ENCODE results near the gene SLC30A2.

The SLC30A2 gene

DNA sequence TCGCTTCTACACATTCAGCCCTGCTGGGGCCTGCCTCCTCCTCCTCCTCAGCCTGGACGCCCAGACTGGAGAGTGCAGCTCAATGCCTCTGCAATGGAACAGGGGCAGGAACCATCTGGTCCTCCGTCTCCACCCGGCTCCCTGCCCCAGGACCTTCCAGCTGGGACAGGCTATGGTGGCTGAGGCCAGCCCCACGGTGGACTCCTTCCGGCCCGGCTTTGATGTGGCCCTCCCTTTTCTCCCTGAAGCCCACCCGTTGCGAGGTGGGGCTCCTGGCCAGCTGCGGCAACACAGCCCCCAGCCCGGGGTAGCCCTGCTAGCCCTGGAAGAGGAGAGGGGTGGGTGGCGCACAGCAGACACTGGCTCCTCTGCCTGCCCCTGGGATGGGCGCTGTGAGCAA lies 22.9 kb downstream of the SLC30A2 start:
- DNase-seq (ENCODE audit: low read depth in 2 of 2): no peak

DNA sequence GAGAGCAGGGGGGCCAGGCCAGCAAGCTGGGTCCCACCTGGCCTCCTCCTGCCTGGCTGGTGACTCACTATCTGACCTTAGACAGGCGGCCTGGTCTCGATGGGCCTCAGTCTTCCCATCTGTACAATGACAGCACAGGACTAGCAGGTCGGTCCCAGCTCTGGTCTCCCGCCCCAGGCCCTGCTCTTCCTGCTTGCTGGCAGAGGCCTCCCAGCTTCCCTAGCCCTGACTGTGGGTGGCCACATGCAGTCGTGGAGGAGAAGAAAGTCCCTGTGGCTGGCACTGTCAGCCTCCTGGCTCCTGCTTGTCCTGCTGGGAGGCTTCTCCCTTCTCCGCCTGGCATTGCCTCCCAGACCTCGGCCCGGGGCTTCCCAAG lies 23.5 kb downstream of the SLC30A2 start:
- DNase-seq (ENCODE audit: low read depth in 2 of 2): no peak

DNA sequence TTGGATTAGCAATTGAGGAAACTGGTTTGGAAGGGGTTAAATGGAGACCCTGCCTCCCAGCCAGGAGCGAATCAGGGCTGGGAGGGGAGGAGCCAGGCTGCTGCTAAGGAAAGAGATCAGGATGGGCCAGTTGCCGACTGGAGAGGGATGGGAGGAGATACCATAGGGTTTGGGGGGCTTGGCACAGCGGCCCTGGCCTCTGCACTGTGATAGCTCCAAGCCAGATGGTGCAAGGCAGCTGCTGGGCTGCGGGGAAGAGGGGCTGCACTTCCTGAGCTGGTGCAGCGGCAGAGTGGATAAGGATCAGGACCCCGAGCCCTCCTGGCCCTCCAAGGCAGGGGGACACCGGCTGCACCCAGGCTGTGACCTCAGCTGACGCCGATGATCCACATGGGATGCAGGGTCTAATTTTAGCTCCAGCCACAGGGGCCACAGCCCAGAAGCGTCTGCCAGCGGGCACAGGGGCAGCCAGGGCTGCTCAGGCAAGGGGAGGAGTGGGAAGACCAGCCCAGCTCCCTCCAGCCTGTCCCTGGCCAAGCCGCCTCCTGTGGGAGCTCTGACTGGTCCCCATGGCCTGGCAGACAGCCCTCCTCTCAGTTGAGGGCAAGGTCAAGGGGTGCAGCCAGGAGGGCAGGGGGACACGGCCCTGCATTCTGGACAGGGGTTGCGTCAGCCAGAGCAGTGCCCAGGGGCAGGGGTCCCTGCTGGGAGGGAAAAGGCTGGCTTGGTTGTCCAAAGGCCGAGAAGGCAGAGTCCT lies 24.1 kb downstream of the SLC30A2 start, which contains the start of gene EXTL1:
Gene EXTL1, plus strand, starts transcription at position 129 of the 757 bp plus-strand sequence. CDS start 872 bp downstream, outside the sequence.
- DNase-seq (ENCODE audit: low read depth in 2 of 2): no peak

DNA sequence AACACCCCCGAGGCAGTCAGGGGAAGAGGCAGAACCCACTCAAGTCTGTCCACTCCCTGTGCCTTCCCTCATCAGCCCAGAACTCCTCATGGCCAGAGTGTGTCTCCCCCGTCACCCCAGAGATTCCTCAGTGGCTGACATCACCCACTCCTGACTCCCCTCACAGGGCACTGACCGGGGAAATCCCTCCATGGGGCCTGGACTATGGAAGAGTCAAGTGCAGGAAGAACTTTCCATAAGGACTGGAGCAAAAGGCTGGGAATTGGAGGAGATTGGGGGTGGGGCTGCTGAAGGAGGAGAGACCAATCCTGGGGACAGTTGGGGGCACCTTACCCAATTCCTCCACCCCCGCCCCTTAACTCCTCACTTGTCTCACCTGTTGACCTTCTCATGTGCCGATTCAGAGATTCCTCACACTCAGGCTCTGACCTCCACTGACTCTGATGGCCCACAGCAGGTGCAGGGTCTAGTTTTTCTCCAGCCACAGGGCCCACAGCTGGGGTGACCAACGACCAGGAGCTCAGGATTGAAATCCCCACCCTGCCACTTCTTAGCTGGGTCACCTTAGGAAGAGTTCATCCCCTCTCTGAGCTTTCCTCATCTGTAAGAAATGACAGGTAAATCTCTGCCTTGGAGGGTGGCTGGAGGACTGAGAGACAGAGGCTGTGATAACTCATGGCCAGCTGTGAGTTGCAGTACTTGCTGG lies 24.8 kb downstream of the SLC30A2 start:
- no peak for DNase-seq (ENCODE audit: low read depth in 2 of 2)

DNA sequence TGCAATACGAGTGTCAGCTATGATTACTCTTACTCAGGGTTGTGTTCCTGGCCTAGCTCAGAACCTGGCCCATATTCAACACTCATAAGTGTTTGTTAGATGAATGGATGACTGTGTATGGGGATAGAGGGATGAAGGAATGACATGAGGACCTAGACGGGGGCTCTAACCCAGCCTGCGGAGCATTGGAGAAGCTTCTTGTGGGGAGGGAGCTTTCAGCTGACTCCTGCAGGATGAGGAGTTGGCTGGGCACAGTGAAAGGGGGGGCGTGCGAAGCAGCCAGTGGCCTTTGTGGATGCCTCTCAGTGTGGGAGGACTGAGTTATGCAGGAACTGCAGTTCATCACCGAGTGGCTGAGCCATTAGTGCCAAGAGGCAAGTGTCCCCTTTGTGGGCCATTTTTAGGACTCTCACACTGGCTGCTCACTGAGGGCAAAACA lies 25.6 kb downstream of the SLC30A2 start:
- DNase-seq (ENCODE audit: low read depth in 2 of 2): no peak

DNA sequence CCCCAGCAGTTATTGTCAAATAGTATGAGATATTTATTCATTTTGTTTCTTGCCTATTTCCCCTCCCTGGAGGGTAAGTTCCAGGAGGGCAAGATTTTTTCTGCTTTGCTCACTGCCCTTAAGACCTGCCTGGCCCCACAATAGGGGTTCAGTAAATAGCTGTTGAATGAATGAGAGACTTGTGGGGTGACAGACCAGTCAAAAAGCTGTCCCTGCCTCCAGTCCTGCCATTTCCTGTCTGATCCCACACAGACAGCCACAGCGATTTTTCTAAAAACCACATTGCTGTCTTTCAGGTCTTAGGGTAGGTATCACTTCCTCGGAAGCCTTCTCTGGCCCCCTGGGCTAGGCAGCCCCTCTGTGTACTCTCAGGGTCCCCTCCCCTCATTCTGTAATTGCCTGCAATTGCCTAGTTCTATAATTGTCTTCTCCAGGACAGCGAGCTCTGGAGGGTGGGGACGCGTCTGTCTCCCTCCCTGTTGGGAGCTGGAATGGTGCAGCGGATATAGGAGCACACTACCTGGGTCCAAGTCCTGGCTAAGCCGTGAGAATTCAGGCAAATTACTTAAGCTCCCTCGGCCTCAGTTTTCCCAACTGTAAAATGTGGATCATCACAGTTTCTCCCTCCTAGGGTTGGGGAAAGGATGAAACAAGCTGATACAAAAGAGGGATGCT lies 26.1 kb downstream of the SLC30A2 start:
- DNase-seq (ENCODE audit: low read depth in 2 of 2): no peak

DNA sequence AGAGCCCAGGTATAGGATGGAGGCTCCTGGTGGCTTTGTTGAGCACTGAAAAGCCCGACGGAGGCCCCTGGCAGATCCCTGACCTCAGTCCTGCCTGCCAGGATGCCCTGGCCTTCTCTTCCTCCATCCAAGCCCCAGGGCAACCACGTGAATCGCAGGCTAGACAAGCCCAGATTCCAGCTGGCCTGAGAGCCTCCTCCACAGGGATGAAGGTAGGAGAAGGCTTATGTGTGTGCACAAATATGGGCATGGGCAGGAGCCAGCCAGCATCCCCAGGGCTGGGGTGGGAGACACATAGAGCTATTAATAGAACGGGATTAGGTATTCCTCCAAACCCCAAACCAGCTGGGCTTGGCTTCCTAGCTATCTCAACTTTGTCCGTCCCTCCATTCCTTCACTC lies 28.3 kb downstream of the SLC30A2 start:
- no peak for DNase-seq (ENCODE audit: low read depth in 2 of 2)

DNA sequence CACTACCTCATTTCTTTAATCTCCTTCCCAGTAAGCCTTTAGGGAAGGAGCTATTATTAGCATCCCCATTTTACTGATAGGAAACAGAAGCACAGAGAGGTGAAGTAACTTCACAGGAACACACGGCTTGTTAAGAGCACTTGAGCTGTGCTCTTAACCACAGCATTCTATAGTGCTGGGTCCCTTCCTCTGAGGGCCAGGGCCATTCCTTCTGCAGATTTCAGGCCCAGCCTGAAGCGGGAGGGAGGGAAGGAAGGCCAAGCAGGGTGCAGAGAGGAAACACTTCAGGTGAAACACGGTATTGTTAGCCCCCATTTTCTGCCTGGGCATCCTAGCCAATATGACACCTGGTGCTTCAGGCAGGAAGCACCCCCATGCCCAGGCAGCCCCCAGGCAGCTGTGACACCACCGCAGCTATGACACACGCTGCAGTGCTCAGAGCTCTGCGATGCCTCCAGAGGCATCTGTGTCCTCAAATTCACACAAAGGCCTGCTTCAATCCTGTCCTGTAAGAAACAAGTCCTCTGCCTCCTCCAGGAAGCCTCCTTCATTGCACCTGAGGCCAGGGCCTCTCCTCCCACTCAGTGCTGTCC lies 28.9 kb downstream of the SLC30A2 start:
- no peak for DNase-seq (ENCODE audit: low read depth in 2 of 2)

DNA sequence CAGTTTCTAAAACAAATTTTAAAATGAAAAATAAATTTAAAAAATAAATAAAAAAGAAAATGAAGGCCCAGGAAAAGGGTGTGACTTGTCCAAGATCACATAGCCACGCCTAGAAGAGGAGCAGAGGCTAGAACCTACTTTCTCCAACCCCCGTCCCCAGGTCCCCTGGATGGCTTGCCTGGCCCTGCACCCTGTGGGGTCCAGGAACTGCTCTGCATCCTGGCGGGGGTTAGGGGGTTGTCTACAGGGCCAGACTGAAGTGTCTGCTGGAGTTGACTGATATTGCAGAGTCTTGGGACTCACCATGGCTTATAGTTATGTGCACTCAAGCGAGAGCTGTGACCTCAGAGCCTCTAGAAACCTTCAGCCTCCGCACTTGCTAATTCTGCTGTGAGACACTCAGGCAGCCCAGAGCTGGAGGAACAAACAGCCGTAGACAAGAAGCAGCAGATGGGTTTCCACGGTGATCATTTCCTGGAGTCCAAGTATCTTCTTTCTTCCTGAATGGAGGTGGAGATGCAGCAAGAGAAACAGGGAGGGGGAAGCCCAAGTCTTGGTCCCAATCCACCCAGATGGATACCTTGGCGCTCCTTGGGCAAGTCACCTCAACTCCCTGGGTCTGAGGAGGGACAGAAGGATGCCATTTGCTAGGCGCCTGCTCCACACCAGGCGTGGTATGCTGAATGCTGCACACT lies 29.5 kb downstream of the SLC30A2 start:
- no peak for DNase-seq (ENCODE audit: low read depth in 2 of 2)

DNA sequence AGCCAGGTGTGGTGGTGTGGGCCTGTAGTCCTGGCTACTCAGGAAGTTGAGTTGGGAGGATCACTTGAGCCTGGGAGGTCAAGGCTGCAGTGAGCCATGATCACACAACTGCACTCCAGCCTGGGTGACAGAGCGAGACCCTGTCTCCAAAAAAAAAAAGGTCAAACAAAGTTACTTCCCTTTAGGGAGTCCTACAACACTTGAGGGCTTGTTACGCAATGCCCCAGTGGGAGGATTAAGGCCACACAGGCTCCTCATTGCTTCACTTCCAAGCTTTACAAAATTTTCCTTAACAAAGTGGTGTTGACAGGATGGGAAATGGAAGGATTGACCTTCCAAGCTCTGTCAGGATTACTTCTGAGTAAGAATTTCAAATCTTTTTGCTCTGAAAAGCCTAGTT lies 30.6 kb downstream of the SLC30A2 start:
- no peak for DNase-seq (ENCODE audit: low read depth in 2 of 2)

DNA sequence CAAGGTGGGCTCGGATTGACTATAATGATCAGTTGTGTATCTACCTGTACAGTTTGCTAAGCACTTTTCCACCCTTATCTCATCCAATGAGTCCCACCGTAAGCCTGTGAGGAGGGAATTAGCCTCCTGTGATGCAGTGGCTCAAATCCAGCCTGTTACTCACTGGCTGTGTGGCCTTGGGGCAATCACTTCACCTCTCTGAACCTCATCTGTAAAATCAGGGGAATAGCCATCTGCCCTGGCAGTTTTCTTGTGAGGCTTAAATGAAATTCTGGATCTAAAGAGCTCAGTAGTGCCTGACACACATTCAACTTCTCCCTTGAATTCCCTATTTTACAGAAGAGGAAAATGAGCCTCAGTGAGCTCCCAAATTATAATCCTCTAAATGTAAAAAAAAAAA lies 31.7 kb downstream of the SLC30A2 start:
- DNase-seq (ENCODE audit: low read depth in 2 of 2): no peak

DNA sequence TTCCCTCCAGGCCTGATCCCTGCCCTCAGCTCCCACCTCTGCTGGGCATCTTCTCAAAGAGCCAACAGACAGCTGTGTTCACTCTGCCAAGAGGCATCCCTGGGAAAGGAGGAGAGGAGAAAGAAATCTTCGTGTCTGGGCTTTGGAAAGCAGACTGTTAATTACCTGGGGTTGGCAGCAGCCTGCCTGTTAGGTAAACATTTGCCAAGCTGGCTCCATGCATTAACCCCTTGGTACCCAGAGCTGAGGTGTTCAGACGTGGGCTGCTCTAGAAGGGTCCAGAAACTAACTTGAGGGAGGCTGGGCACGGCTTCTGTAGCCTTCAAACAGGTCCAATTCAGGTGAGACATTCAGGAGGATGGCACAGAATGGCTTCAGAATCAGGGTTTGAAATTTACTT lies 33.1 kb downstream of the SLC30A2 start:
- DNase-seq (ENCODE audit: low read depth in 2 of 2): no peak

DNA sequence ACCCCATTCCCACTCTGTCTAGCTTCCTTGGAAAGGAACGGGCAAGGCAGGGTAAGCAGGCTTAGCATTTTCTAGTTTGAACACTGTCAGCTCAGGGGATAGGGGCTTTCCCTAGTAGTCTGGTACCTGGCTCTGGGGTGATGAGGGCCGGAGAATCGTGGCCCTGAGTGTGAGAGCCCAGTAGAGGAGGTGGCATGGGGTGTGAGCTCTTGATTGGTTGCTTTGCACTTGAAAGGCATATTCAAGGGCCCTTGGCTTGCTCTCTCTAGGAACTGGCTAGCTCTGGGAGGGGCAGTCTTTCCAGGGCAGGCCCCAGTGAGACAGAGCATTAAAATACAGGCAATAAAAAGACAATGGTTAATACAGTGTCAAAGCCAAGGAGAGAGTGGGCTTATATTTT lies 35.1 kb downstream of the SLC30A2 start:
- DNase-seq (ENCODE audit: low read depth in 2 of 2): no peak

DNA sequence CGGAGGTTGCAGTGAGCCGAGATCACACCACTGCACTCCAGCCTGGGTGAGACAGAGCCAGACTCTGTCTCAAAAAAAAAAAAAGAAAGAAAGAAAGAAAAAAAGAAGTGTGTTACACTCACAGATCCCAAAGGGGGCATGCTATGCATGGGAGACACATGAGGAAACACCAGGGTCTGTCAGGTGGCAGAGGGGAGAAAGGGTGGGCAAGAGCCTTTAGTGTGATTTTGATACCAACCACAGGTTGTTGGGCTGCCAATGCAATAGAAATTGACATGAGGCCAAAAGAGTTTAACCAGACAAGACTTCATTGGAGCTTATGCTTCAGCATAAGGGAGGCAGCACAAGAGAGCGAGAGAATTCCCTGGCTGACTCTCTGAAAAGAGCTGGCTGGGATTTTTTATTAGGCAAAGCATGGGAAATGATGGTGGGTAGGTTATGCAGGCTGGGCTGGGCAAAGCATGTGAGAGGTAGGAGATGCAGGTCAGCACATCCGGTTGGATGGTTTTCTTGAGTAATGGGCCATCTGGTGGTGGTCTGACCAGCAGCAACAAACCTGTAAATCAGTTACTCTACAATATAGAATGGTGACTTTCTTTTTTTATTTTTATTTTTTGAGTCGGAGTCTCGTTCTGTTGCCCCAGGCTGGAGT lies 36.0 kb downstream of the SLC30A2 start:
- DNase-seq (ENCODE audit: low read depth in 2 of 2): no peak

DNA sequence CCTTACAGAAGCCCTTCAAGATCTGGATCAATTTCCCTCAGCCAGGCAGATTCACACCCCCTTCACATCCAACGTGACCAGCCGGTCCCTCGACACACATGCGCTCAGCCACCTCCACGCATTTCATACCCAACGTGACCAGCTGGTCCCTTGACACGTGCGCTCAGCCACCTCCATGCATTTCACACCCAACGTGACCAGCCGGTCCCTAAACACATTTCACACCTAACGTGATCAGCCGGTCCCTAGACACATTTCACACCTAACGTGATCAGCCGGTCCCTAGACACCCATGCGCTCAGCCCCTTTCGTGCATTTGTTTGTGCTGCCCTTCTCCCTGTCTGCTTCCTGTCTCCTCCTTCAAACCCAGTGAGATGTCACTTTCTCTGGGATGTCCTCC lies 39.2 kb downstream of the SLC30A2 start:
- DNase-seq (ENCODE audit: low read depth in 2 of 2): no peak

DNA sequence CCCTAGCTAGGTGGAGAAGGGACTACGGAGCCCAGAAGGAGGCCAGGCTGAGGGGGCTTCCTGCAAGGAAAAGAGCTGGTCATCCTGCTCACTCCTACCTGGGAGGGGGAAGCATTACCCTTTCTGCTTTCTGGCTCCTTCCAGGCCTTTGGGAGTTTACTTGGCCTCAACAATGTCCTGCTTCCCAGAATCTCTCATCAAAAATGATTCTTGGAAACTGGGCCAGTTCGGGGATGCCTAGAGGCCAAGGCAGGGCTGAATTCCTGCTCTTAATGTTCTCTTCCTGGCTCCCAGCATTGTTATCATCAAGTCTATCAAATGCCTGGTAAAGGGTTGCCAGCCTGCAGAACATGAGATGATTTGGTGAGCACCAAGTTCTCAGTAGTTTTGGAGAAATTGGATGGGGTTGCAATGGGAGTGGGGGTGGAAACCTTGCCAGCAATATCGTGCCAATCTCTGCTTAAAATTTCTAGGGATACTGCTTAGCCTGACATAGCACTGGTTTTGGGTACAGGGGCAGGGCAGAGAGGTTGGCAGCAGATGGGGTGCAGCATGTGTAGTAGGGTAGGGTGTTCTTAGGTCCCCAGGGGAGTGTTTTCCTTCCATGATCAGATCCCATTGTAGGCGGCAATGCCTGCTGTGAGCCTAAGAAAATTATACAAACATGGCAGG lies 40.3 kb downstream of the SLC30A2 start:
- no peak for DNase-seq (ENCODE audit: low read depth in 2 of 2)

DNA sequence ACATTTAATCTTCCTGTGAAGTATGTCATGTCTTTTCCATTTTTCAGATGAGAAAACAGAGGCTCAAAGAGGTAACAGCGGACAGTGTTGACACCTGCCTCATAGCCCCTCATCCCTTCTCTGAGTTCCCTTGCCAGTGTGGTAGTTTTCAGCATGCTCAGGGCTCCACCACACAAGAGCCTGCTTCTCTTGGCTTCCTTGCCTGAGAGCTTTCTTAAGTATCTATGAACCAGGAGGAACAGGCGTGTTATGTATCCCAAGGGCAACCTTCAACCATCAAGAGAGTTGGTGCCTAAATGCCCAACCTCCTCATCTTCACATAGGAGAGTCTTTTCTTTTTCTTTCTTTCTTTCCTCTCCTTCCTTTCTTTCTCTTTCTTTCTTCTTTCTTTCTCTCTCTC lies 42.2 kb downstream of the SLC30A2 start:
- no peak for DNase-seq (ENCODE audit: low read depth in 2 of 2)

DNA sequence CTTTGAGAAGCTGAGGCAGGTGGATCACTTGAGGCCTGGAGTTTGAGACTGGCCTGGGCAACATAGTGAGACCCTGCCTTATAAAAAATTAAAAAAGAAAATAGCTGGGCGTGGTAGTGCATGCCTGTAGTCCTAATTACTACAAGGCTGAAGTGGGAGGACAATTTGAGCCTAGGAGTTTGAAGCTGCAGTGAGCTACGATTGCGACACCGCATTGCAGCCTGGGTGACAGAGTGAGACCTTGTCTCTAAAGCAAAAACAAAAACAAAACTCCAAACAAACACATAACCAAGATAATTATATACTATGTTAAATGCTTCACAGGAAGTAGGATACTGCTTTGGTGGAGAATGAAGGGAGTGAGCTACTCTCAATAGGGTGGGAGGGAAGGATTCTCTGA lies 42.7 kb downstream of the SLC30A2 start:
- DNase-seq (ENCODE audit: low read depth in 2 of 2): no peak

DNA sequence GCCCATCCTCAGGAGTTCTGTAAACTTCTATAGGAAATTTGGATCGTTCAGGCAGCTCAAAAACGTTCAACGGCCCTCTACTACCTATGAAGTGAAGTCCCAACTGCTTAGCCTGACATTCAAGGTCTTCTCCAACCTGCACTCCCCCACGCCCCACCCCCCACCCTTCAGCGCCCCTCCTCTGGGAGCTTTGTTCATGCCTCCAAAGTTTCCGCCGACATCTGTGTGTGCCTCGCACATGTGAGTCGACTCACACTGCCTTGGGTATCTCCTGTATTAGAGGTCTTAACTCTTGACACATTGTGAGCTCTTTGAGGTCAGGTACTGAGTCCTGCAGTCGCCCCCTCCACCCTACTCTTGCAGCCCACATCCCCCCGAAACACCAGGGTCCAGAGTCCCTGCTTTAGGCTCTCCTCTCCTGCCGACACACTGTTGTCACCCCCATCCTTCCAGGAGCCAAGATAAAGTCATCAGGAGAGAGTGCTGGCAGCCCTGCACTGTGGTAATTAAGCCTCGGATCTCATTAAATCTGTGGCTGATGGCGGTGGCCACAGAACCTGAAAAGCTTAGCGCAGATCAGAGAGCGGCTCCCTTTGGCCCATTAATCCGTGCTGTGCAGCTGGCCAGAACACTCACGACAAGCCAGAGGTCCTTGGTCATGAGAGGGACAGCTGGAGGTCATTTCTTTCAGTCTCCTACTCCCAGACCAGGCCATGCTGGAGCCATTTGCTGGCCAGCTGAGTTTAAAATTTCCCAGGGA lies 46.7 kb downstream of the SLC30A2 start:
- no peak for DNase-seq (ENCODE audit: low read depth in 2 of 2)

Measured in stimulated activated CD8-positive, alpha-beta memory T cell treated with anti-CD3 and anti-CD28 coated beads, Interleukin-2, amount 100 ng/mL, for 48 hours (primary cell).